GM21423 (cell line): Measurements from ENCODE around the gene MVB12B.

Source experiments
- ATAC-seq: cut with Tn5 transposase; IDR thresholded peaks from one replicate; pipeline ENCODE4 v1.9.1; 2021; ENCODE audit warnings: mild to moderate bottlenecking, moderate library complexity; ENCODE audit not compliant: unreplicated experiment

Gene MVB12B

GRCh38 chr9:126401581-126401980 is 75.0 kb downstream of the MVB12B start:
- ATAC-seq: no peak

DNA sequence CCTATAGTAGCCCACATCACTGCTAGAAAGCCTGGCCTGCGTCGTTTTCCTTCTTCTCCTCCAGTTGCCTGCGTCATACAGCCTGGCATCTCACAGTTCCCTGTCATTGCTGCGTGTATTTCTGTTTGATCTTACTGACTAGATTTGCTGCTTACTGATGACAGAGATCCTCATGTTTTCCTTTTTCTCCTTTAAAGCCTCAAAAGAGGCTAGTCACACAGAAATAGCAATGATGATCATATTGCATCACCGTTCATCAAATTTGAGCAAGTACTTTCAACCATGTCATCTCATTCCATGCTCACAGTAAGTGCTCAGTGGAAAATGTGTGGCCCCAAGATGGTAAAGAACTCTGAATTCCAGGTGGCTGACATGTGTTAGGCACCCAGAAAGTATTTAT is 76.8 kb downstream of the MVB12B start:
- no peak for ATAC-seq

DNA sequence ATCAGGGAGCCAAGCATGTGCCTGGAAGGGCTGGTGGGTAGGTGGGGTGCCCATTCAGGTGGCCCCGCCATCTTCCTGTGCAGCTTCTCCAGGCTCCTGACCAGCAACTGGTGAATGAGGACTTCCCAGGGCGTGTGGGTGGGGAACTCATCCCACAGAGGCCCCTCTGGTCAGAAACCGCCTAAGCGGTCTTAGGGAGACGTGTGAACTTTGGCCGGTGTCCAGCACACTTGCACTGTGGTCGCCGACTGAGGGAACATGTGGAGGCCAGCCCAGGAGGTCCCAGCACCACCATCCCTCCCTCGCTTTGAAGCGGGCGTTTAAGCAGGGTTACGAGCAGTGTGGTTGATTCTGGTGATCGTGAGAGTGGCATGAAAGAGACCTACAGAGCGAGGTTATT is 77.8 kb downstream of the MVB12B start:
- ATAC-seq: no peak

GRCh38 chr9:126406075-126406667 is 79.5 kb downstream of the MVB12B start:
- ATAC-seq: no peak

- ATAC-seq: no peak
Measured at GRCh38 chr9:126407114-126407870, 80.7 kb downstream of the MVB12B start.

DNA sequence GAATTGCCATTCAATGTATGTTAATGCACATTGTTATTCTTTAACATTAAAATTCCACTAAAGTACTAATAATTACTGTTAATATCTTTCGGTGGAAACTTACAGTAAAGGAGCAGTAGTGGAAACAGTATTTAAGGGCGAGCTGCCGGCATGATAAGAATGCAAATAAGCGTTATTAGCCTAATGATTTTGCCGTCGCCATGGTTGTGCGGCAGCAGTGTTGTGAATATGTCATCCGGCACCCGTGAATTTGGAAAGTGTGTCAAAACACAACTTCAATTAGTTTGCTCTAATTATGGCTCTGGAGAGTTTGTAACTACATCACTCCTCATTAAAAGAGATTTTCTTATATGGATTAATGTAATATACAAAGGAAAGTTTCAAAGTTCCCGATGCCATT is 81.4 kb downstream of the MVB12B start:
- no peak for ATAC-seq

DNA sequence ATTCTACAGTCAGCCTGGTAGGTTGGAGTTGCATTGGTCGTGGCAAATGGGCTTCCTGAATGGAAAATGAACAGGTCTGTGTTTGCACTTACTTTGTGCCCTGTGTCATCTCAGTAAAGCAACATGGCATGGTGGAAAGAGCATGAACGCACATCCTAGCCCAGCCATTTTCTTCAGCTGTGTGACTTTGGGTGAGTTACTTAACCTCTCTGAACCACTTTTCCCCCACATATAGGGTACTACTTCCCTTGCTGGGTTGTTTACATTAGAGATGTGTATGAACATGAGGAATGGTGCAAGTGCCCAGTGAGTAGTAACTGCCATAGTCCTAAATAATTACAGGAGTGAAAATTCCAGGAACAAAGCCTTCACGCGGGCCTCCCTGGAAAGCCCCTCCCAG is 83.6 kb downstream of the MVB12B start:
- ATAC-seq: no peak

DNA sequence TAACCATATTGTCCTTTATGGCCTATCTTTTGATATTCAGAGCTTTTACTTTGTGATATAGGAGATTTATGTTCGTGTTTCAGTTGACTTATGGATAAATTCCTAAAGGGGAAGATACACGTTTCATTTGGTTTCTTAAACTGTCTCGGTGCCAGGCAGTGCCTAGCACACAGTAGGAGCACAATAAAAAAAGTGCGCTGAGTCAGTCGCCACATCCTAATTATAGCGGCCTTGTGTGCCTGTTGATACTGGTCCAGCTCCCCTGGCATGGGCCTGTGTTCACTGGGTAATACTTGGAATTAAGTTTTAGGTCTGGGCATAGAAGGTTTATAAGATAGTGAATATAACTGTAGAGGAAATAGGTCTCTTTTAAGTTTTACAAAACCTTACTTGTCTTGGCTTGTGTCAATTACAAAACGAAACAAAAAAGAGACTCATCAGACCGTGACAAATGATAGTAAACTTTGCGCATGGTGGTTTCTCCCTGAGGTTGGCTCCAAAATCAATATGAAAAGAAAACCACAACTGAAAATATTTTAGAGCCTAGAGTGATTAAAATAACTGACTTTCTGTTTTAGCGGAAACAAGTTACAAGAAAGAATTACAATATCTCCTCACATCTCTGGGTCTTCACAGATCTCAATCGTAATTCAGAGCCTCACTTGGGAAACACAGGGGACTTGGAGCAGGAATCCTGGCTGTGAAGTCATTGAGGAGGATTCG is 84.8 kb downstream of the MVB12B start:
- peak; percentile 72 for ATAC-seq

DNA sequence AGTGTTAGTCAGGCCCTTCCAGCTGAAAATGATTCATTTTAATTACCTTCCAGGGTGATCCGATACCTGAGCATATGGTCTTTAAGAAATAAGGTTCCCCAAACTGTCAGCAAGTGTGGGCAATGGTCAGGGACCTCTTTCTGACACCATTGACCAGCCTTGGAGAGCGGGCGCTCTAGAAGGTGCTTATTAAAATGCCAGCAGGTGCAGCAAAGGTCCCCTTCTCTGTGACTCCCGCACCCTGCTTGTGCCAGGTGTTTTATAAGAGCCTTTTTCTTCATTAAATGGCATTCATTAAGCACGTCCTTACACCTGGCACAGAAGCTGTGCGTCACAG is 85.3 kb downstream of the MVB12B start:
- peak; percentile 22 for ATAC-seq

- ATAC-seq: no peak
Measured at GRCh38 chr9:126412905-126413304, 86.3 kb downstream of the MVB12B start.

DNA sequence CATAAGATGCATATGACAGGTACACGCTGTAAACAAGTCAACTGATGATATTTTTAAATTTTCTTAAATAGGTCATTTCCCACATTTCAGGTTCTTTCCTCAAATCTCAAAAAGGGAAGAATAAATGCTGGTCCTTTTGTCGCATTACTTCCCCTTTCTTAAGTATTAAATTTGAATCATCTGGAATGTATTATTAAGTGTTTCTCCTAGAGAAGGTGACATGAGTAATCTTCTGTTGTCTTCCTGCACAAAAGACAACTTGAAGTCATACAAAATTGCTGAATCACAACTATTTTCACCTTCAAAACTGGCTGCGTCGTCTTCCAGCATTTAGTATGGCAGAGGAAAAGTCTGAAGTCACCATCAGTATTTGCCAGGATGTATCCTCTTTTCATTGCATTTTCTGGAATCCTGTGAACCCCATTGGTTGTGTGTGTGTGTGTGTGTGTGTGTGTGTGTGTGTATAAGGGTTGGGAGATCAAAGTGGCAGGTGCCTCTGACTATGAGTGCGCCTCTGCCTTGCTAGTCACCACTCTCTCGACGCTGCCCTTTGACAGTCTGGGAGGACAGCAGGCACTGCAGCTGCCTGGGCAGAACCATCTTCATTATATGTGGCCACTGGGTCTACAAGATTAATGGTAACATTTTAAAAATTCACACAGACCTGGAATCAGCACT is 86.9 kb downstream of the MVB12B start:
- ATAC-seq: no peak

GRCh38 chr9:126415741-126416370 is 89.2 kb downstream of the MVB12B start:
- ATAC-seq: no peak

DNA sequence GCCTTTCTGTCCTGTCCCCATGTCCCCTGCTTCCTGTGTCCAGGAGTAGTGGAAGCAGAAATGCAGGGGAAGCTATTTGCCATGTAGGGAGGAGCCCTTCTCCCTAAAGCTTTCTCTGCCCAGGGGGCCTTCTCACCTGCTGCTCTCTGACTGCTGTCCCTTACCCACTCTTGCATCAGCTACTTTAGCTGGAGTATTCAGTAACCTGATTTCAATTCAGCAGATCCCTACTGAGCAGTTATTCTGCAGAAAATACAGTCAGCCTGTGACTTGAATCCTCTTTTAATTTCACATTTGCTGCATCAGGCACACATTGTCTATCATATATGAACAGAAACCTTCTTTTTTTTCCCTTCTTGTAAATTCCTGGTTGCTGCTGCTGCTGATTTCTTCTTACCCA is 90.4 kb downstream of the MVB12B start:
- no peak for ATAC-seq

- ATAC-seq: no peak
Measured at GRCh38 chr9:126417684-126418083, 91.1 kb downstream of the MVB12B start.

GRCh38 chr9:126418608-126419007 is 92.0 kb downstream of the MVB12B start:
- ATAC-seq: no peak

GRCh38 chr9:126419475-126419874 is 92.8 kb downstream of the MVB12B start:
- ATAC-seq: no peak

GRCh38 chr9:126420135-126420534 is 93.5 kb downstream of the MVB12B start:
- ATAC-seq: no peak

DNA sequence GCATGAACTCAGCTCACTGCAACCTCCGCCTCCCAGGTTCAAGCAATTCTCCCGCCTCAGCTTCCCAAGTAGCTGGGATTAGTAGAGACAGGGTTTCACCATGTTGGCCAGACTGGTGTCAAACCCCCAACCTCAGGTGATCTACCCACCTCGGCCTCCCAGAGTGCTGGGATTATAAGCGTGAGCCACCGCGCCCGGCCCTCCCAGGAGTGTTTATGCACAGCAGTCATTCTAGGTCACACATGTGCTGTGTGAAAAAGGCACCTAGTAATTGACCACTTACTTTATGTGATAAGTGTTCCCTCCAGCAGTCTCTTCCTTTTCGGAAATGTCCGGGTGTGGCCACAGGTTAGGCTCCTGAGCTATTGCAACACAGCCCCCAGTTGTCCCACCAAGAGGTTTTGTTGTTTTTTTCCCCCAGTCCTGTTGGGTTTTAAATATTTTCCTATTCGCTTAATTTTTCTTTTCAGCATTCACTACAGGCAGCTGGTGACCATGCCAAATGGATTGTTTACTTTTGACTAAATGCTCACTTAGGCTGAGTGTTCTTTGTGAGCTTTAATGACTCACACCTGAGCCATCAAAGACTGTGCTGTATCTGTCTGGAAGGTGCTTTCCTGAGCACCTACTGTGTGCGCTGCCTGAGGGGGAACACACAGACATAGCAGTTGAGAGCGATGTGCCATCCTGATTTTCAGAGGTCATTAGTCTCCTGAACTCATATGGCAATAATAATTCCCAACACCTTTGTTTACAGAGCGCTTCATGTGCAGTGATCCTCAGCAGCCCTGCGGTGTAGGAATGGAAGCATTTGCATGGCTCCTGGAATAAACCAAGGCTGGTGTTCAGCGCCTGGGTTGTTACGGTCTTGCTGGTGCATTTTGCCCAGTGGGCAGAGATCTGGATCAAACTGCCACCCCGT is 94.3 kb downstream of the MVB12B start:
- ATAC-seq: no peak

DNA sequence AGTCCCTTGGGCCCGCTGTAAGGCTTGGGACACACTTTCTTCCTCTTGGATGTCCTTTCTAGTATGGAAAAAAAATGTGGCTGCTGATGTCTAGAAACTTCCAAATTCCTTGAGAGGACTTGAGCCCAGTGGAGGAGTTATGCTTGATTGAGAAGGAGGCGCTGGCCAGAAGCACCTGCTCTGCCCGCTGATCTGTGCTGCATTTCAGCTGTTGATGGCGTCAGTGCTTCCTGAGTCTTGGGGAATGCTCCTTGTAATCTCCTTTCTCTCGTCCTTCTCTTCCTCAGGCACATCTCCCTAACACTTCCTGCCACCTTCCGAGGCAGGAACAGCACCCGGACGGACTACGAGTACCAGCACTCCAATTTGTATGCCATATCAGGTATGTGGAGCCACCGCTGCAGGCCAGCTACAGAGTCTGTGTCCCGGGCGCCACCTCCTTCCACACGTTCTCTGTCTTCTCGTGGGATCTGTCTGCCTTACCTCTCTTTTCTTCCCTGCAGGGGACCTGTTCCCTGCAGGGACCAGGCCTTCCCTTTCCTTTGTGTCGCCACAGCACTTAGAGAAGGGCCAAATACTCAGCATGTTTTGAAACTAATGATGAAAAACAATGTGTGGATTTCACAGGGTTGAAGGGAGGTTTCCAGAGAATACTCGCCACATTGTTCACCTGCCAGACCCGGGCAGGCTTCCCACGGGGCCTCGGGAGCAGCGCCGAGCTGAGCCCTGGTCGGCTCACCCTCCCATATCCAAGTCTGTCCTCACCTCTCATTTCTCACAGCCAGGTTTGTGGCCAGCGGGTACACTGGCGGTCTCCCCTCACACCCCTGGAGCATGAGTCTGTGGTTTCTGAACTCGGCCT is 95.2 kb downstream of the MVB12B start:
- no peak for ATAC-seq
